HepG2 (cell line): ENCODE data around the gene SLC9A8. TPM values are rescaled to one million over a fixed set of nuclear protein-coding genes. Genes with fewer than 3 reads are reported as not detected.
A peak's percentile ranks its signal among the peaks of the same experiment; 100 is the strongest.

Experiments used
- ARNTL ChIP-seq: sonication (generic); formaldehyde crosslinking; IDR thresholded peaks from 2 replicates; pipeline ENCODE4 v1.4.0; 2020; ENCODE audit warnings: mild to moderate bottlenecking, missing genetic modification reagents
- ASH2L ChIP-seq: fragments of 300-600, 200-600 bp; sonication (generic); IDR thresholded peaks from 2 replicates; pipeline ENCODE4 v1.7.0; 2017; ENCODE audit warnings: low read depth, mild to moderate bottlenecking, moderate library complexity, mixed read lengths, low read length; ENCODE audit not compliant: insufficient read length
- ATAD3A ChIP-seq: sonication (generic); formaldehyde crosslinking; IDR thresholded peaks from 2 replicates; pipeline ENCODE4 v1.4.0; 2020; ENCODE audit warnings: missing genetic modification reagents
- CBX1 ChIP-seq: IDR thresholded peaks from one replicate; pipeline ENCODE4 v1.6.1; 2016; ENCODE audit warnings: antibody characterized with exemption, low read depth
- HHEX ChIP-seq: IDR thresholded peaks from 2 replicates; pipeline ENCODE4 v1.6.1; 2016; ENCODE audit warnings: control low read depth
- PPARG ChIP-seq: conservative IDR thresholded peaks from 2 replicates; pipeline ENCODE4 v1.6.1; 2016; ENCODE audit warnings: missing biosample characterization, missing genetic modification reagents
- SMAD1 ChIP-seq: sonication (generic); formaldehyde crosslinking; IDR thresholded peaks from 2 replicates; pipeline ENCODE4 v1.4.0; 2020; ENCODE audit warnings: missing genetic modification reagents, low read depth, mild to moderate bottlenecking, borderline replicate concordance
- TAF1 ChIP-seq: sonication (generic); formaldehyde crosslinking; IDR thresholded peaks from 2 replicates; pipeline ENCODE4 v1.4.0; 2020; ENCODE audit warnings: missing genetic modification reagents
- ZNF18 ChIP-seq: sonication (generic); formaldehyde crosslinking; IDR thresholded peaks from 2 replicates; pipeline ENCODE4 v1.8.0; 2022; ENCODE audit warnings: mild to moderate bottlenecking, missing genetic modification reagents; ENCODE audit not compliant: insufficient replicate concordance
- ZNF207 ChIP-seq: fragments of 450-650 bp; IDR thresholded peaks from 2 replicates; pipeline ENCODE4 v1.6.1; 2016; ENCODE audit warnings: antibody characterized with exemption, borderline replicate concordance
- ZNF543 ChIP-seq: sonication (generic); formaldehyde crosslinking; IDR thresholded peaks from 2 replicates; pipeline ENCODE4 v1.4.0; 2020; ENCODE audit warnings: mild to moderate bottlenecking, missing genetic modification reagents
- ZNF547 ChIP-seq: sonication (generic); formaldehyde crosslinking; IDR thresholded peaks from 2 replicates; pipeline ENCODE4 v1.5.1; 2020; ENCODE audit warnings: mild to moderate bottlenecking, missing genetic modification reagents
- ZNF563 ChIP-seq: sonication (generic); formaldehyde crosslinking; IDR thresholded peaks from 2 replicates; pipeline ENCODE4 v1.8.0; 2022; ENCODE audit warnings: mild to moderate bottlenecking, moderate library complexity, missing genetic modification reagents
- ZNF577 ChIP-seq: sonication (generic); formaldehyde crosslinking; IDR thresholded peaks from 2 replicates; pipeline ENCODE4 v1.4.0; 2020; ENCODE audit warnings: mild to moderate bottlenecking, low read depth, missing genetic modification reagents, borderline replicate concordance
- ZNF703 ChIP-seq: sonication (generic); formaldehyde crosslinking; IDR thresholded peaks from 2 replicates; pipeline ENCODE4 v1.5.1; 2020; ENCODE audit warnings: missing genetic modification reagents, mild to moderate bottlenecking, moderate library complexity, borderline replicate concordance
- polyA plus RNA-seq, 8 experiments: library from polyadenylated mRNA; depleted of rRNA in 3 of 8; stranded (reverse) in 7 of 8; unstranded in 1 of 8; fragments of >200 nt; fragmentation: Illumina TruSeq in 4 of 8; extraction: Trizol in 4 of 8; gene quantifications; 2 replicates each; pipeline versions ENCODE4 v1.2.1 to v1.2.3, GENCODE V29; 2011 to 2016; ENCODE audit warnings: low read depth in 4 of 8, missing spikeins in 1 of 8, mixed read lengths in 1 of 8; ENCODE audit not compliant: insufficient read depth in 1 of 8
- total RNA-seq, 5 experiments: library from RNA; depleted of rRNA; stranded (reverse); fragments of >200 nt; fragmentation: Illumina TruSeq; extraction: Trizol; gene quantifications; 2 replicates each; pipeline ENCODE4 v1.2.3, GENCODE V29; 2016; ENCODE audit warnings: low read depth in 1 of 5
- TF ChIP-seq, protein P1 (sequence below): sonication (generic); formaldehyde crosslinking; IDR thresholded peaks from 2 replicates; pipeline ENCODE4 v1.4.0; 2020; ENCODE audit warnings: mild to moderate bottlenecking, missing genetic modification reagents

SLC9A8 gene
- total and polyA plus RNA-seq, 2 of the 13 experiments (the other 11 are each of a cell fraction or from before 2014, with no cell fraction given): 4.1 to 7.4 TPM

DNA sequence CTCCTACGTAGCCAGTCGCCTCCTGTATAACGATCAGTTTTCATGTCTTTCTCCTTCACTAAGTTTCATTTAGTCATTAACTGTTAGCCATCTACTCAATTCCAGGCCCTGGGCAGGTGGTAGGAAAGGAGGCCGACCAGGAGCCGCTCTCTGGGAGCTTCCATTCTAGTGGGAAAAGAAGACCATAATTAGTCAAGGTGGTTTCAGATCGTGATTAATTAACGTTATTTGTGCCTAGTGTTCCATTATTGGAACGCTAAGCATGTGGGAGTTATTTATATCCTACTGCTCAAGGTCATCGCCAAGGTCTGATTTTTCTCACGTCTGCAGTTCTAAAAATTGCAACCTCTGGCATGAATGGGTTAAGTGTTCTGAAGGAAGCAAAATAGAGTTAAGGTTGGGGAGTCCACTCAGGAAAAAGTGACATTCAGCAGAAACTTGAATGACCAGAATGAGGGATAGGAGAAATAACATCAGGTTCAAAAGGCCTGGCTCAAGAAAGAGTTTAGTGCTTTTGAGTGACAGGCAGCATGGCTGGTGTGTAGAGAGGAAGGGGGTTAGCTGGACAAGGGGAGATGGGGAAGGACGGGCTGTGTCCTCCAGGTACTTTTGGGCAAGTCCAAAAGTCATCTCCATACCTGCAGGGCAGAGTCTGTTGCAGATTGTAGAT, 812 bp downstream of the SLC9A8 start (continued):
- no peak for TF ChIP-seq ZNF703 (CRISPR knock-in tag)
- no peak for TF ChIP-seq HHEX (CRISPR knock-in tag)
- TF ChIP-seq ASH2L: no peak
- no peak for TF ChIP-seq CBX1
- no peak for TF ChIP-seq ZNF563 (CRISPR knock-in tag)
- TF ChIP-seq ZNF18 (CRISPR knock-in tag): no peak
- TF ChIP-seq ZNF543 (CRISPR knock-in tag): no peak
- TF ChIP-seq, protein P1, sequence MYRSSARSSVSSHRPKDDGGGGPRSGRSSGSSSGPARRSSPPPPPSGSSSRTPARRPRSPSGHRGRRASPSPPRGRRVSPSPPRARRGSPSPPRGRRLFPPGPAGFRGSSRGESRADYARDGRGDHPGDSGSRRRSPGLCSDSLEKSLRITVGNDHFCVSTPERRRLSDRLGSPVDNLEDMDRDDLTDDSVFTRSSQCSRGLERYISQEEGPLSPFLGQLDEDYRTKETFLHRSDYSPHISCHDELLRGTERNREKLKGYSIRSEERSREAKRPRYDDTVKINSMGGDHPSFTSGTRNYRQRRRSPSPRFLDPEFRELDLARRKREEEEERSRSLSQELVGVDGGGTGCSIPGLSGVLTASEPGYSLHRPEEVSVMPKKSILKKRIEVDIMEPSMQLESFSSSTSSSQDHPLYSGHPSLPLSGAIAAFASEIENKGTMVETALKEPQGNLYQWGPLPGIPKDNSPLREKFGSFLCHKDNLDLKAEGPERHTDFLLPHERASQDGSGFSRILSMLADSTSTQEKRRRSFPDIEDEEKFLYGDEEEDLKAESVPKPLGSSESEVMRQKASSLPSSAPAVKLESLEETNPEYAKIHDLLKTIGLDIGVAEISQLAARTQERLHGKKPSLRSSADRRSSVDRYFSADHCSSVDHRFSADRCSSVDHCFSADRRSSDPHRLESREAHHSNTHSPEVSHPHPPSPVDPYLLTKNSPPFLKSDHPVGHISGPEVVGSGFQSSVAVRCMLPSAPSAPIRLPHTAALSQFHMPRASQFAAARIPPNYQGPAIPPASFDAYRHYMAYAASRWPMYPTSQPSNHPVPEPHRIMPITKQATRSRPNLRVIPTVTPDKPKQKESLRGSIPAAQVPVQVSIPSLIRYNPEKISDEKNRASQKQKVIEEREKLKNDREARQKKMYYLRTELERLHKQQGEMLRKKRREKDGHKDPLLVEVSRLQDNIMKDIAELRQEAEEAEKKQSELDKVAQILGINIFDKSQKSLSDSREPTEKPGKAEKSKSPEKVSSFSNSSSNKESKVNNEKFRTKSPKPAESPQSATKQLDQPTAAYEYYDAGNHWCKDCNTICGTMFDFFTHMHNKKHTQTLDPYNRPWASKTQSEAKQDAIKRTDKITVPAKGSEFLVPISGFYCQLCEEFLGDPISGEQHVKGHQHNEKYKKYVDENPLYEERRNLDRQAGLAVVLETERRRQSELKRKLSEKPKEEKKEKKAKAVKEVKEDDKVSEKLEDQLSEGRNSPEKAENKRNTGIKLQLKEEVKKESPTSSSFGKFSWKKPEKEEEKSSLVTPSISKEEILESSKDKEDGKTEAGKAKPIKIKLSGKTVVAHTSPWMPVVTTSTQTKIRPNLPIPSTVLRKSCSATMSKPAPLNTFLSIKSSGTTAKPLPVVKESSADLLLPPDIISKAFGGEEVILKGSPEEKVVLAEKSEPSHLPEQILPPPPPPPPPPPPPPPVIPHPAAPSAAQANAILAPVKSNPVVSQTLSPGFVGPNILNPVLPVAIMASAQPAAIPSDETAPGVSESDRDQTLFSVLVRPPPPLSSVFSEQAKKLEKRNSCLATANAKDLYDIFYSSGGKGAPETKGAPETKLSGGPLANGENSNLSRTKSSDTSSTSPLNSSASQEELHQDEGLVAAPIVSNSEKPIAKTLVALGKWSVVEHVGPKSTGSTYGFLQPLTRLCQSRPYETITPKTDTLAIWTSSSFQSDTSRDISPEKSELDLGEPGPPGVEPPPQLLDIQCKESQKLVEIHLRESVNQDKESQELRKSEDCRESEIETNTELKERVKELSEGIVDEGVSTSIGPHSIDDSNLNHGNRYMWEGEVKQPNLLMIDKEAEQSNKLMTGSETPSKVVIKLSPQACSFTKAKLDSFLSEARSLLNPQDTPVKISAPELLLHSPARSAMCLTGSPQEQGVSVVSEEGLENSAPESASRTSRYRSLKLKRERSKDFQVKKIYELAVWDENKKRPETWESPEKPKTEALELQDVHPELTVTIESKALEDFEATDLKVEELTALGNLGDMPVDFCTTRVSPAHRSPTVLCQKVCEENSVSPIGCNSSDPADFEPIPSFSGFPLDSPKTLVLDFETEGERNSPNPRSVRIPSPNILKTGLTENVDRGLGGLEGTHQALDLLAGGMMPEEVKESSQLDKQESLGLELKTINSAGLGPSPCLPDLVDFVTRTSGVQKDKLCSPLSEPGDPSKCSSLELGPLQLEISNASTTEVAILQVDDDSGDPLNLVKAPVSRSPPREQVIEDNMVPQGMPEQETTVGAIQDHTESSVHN (CRISPR knock-in tag): 0 out of 2 replicates have a peak, but pooled peaks have one; percentile 49
- no peak for TF ChIP-seq ZNF547 (CRISPR knock-in tag)
- no peak for TF ChIP-seq ZNF207
- no peak for TF ChIP-seq PPARG (CRISPR knock-in tag)
- TF ChIP-seq SMAD1: no peak
- TF ChIP-seq TAF1 (CRISPR knock-in tag): no peak
- no peak for TF ChIP-seq ZNF577 (CRISPR knock-in tag)
- TF ChIP-seq ARNTL (CRISPR knock-in tag): no peak
- no peak for TF ChIP-seq ATAD3A (CRISPR knock-in tag)
